MM.1S (cell line): ENCODE results near the gene ANGEL1.

Experiments
- DNase-seq: peaks from one replicate; pipeline ENCODE4 v3.0.0-alpha.2; 2015
- H2AFZ ChIP-seq: fragments of 300-600 bp; sonication (generic); 2 replicates; pipeline ENCODE4 v1.6.0; 2016; ENCODE audit warnings: antibody characterized with exemption, low read length
- H3F3A ChIP-seq: fragments of 300-600 bp; sonication (generic); 2 replicates; pipeline ENCODE4 v1.6.1; 2016; ENCODE audit warnings: mild to moderate bottlenecking, antibody characterized with exemption, low read length, moderate library complexity, mixed read lengths; ENCODE audit not compliant: insufficient read depth
- H3K27ac ChIP-seq: fragments of 300-600 bp; sonication (generic); 2 replicates; pipeline ENCODE4 v1.5.1; 2016; ENCODE audit warnings: mild to moderate bottlenecking, low read length
- H3K27me3 ChIP-seq: fragments of 300-600 bp; sonication (generic); replicated peaks from 2 replicates; pipeline ENCODE4 v1.6.0; 2016; ENCODE audit warnings: low read length; ENCODE audit not compliant: insufficient read depth
- H3K36me3 ChIP-seq: fragments of 300-600 bp; sonication (generic); replicated peaks from 2 replicates; pipeline ENCODE4 v1.6.1; 2016; ENCODE audit warnings: mild to moderate bottlenecking, low read length, mixed read lengths; ENCODE audit not compliant: insufficient read depth
- H3K4me1 ChIP-seq: fragments of 300-600 bp; sonication (generic); 2 replicates; pipeline ENCODE4 v1.6.1; 2016; ENCODE audit warnings: low read length, mixed read lengths
- H3K4me2 ChIP-seq: fragments of 300-600 bp; sonication (generic); 2 replicates; pipeline ENCODE4 v1.6.0; 2016; ENCODE audit warnings: low read depth, low read length
- H3K4me3 ChIP-seq: fragments of 300-600 bp; sonication (generic); 2 replicates; pipeline ENCODE4 v1.5.1; 2016; ENCODE audit warnings: low read length, mixed read lengths
- H3K79me2 ChIP-seq: fragments of 300-600 bp; sonication (generic); 2 replicates; pipeline ENCODE4 v1.6.1; 2016; ENCODE audit warnings: mixed run types, low read length, mixed read lengths
- H3K9ac ChIP-seq: fragments of 300-600 bp; sonication (generic); 2 replicates; pipeline ENCODE4 v1.6.1; 2016; ENCODE audit warnings: low read length, mixed read lengths
- H3K9me2 ChIP-seq: fragments of 300-600 bp; sonication (generic); replicated peaks from 2 replicates; pipeline ENCODE4 v1.6.1; 2016; ENCODE audit warnings: mild to moderate bottlenecking, low read length, mixed read lengths; ENCODE audit not compliant: insufficient read depth
- H3K9me3 ChIP-seq: fragments of 300-600 bp; sonication (generic); replicated peaks from 2 replicates; pipeline ENCODE4 v1.6.1; 2016; ENCODE audit warnings: mild to moderate bottlenecking, low read length, mixed read lengths; ENCODE audit not compliant: insufficient read depth
- H4K20me1 ChIP-seq: fragments of 300-600 bp; sonication (generic); 2 replicates; pipeline ENCODE4 v1.6.1; 2016; ENCODE audit warnings: mild to moderate bottlenecking, low read length, moderate library complexity, mixed read lengths; ENCODE audit not compliant: insufficient read depth
- CTCF ChIP-seq: fragments of 300-600 bp; sonication (generic); IDR thresholded peaks from 2 replicates; pipeline ENCODE4 v1.5.1; 2016; ENCODE audit warnings: antibody characterized with exemption, low read length, mixed read lengths
- EZH2 ChIP-seq: fragments of 300-600 bp; sonication (generic); optimal IDR thresholded peaks from 2 replicates; pipeline ENCODE3; 2017; ENCODE audit warnings: low read depth, mild to moderate bottlenecking, antibody characterized with exemption, low read length, mixed read lengths
- EZH2phosphoT487 ChIP-seq: fragments of 300-600 bp; sonication (generic); IDR thresholded peaks from 2 replicates; pipeline ENCODE4 v1.6.1; 2018; ENCODE audit warnings: antibody characterized with exemption, low read length

ANGEL1 gene

GRCh38 chr14:76774821-76775694 is 37.6 kb downstream of the ANGEL1 start:
- H3K4me3 ChIP-seq: no peak overlapping the region
- H3F3A ChIP-seq: no peaks in the 10 kb centered on the region
- H2AFZ ChIP-seq: no peak overlapping the region
- no peaks in the 10 kb centered on the region for H3K9me2 ChIP-seq
- no peaks in the 10 kb centered on the region for H4K20me1 ChIP-seq
- H3K27me3 ChIP-seq: no peaks in the 10 kb centered on the region
- DNase-seq: no peak
- H3K79me2 ChIP-seq: no peaks in the 10 kb centered on the region
- no peaks in the 10 kb centered on the region for H3K9me3 ChIP-seq
- no peaks in the 10 kb centered on the region for H3K36me3 ChIP-seq
- H3K9ac ChIP-seq: no peak overlapping the region
- H3K4me2 ChIP-seq: no peak overlapping the region
- no peaks in the 10 kb centered on the region for H3K4me1 ChIP-seq
- no peak for TF ChIP-seq EZH2
- no peak for TF ChIP-seq EZH2phosphoT487
- TF ChIP-seq CTCF: no peak
- no peak overlapping the region for H3K27ac ChIP-seq

GRCh38 chr14:76773956-76774820 is 38.5 kb downstream of the ANGEL1 start:
- Histone ChIP-seq H3K4me3 (no peak overlapping the region), H3K9me2 (no peaks in the 10 kb centered on the region), H3K36me3 (no peaks in the 10 kb centered on the region), H2AFZ (no peak overlapping the region), H3K9ac (no peak overlapping the region), H3K79me2 (no peaks in the 10 kb centered on the region), H3F3A (no peaks in the 10 kb centered on the region), H3K4me1 (no peaks in the 10 kb centered on the region), H3K4me2 (no peak overlapping the region), H3K27ac (no peak overlapping the region), H3K9me3 (no peaks in the 10 kb centered on the region), H3K27me3 (no peaks in the 10 kb centered on the region), H4K20me1 (no peaks in the 10 kb centered on the region)
- no peak for DNase-seq
- TF ChIP-seq EZH2phosphoT487: no peak
- TF ChIP-seq EZH2: no peak
- no peak for TF ChIP-seq CTCF

GRCh38 chr14:76773188-76773885 is 39.3 kb downstream of the ANGEL1 start:
- Histone ChIP-seq H3K27me3 (no peaks in the 10 kb centered on the region), H3F3A (no peaks in the 10 kb centered on the region), H3K36me3 (no peaks in the 10 kb centered on the region), H3K79me2 (no peaks in the 10 kb centered on the region), H3K4me2 (no peak overlapping the region), H3K27ac (no peak overlapping the region), H3K9ac (no peak overlapping the region), H3K4me3 (no peak overlapping the region), H3K9me3 (no peaks in the 10 kb centered on the region), H3K9me2 (no peaks in the 10 kb centered on the region), H4K20me1 (no peaks in the 10 kb centered on the region), H2AFZ (no peak overlapping the region), H3K4me1 (no peaks in the 10 kb centered on the region)
- DNase-seq: no peak
- TF ChIP-seq EZH2phosphoT487 (no peak), CTCF (no peak), EZH2 (no peak)
